Measurements from ENCODE around the gene NOTCH1. TPM values are rescaled to one million over a fixed set of nuclear protein-coding genes. Genes with fewer than 3 reads are reported as not detected.
A peak's percentile ranks its signal among the peaks of the same experiment; 100 is the strongest.

The NOTCH1 gene
- total RNA-seq, 1 experiment from 2014 or later: 95.6 TPM

DNA sequence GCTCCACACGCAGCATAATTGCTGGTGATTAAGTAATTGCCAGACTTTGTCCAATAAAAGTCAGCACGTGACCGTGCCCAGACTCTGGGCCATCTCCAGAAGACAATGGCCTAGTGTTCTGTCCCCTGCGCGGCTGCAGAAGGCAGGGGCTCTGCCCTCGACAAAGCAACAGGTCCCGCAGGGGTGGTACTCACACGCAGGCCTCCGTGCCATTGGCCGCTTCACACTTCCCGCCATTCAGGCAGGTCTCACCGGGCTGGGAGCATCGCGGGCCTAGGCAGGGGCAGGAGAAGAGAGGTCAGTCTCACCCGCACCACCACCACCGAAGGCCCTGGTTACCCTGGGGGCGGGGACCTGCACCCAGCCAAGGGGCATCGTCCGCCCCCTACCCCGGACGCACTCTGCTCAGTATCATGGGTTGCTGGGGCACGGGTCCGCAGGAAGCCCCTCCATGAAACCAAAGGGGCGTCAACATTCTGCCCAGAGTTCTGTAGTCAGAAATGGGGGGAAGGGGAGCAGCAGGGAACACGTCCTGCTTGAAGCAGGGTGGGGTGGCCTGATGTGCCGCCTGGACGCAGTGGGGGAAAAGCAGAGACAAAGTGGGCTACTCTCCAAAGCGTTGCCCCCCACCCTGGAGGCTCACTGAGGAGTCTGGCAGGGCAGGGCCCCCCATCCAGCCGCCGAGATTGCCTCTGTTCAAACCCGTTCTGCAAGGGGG lies 1.9 kb downstream of the NOTCH1 start:
- H3K4me3 Mint-ChIP-seq: peak overlapping the region; percentile 73
- no peak for ATAC-seq
- no peak for DNase-seq (ENCODE audit: low spot score)
- H3K27me3 Mint-ChIP-seq (ENCODE audit: low read depth): no peaks in the 10 kb centered on the region
- H3K4me1 Mint-ChIP-seq: peaks cover 47% of the 10 kb centered on the region
- no peak overlapping the region for H3K27ac Mint-ChIP-seq
- no peaks in the 10 kb centered on the region for H3K9me3 Mint-ChIP-seq
- POLR2A ChIA-PET: no interaction called here
- CTCF ChIA-PET: no interaction called here
- peaks cover 4% of the 10 kb centered on the region; the same call in 1 of the 2 replicates for H3K36me3 Mint-ChIP-seq
- TF ChIP-seq MAX (CRISPR knock-in tag; IDR thresholded peaks at IDR 0.05) (peak; percentile 59; the same call in 1 of the 2 replicates), CREM (CRISPR knock-in tag; IDR thresholded peaks at IDR 0.05) (no peak), PREB (CRISPR knock-in tag; IDR thresholded peaks at IDR 0.05; ENCODE audit: borderline replicate concordance) (no peak), FOXP1 (CRISPR knock-in tag; IDR thresholded peaks at IDR 0.05; ENCODE audit: borderline replicate concordance) (peak; percentile 18; the same call in 1 of the 2 replicates), NFYB (CRISPR knock-in tag; conservative IDR thresholded peaks at IDR 0.05; ENCODE audit: low read depth) (no peak; the same call in 1 of the 2 replicates), HMGXB4 (CRISPR knock-in tag; IDR thresholded peaks at IDR 0.05) (peak; percentile 32; the same call in 1 of the 2 replicates), E2F1 (CRISPR knock-in tag; IDR thresholded peaks at IDR 0.05) (0 out of 2 replicates have a peak, but pooled peaks have one; percentile 56)
- TF ChIP-seq, protein P1, sequence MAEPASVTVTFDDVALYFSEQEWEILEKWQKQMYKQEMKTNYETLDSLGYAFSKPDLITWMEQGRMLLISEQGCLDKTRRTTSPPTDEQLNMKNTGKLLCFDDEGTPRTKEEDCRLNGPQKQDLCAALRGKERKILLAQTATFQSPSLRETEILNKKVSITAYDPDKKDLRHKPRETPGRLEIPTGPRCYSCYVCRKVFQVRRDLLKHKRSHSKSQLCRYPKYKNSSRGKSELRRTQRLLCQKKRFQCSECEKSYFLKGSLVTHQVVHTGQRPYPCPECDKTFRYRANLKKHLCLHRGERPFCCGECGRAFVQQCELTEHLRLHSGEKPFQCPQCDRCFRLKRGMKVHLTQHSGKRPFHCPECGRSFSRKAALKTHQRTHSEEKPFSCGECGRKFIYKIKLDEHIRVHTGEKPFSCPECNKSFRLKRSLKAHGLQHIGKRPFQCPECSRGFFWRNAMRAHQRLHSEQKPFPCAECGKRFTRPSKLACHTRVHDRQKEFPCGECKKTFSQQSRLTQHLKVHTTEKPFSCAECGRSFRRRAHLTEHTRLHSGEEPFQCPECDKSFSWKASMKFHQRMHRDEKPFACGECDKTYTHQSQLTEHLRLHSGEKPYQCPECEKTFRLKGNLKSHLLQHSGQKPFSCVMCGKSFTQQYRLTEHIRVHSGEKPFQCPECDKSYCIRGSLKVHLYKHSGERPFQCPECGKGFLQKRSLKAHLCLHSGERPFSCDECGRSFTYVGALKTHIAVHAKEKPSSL (CRISPR knock-in tag; conservative IDR thresholded peaks at IDR 0.05): no peak
- TF ChIP-seq, protein P2, sequence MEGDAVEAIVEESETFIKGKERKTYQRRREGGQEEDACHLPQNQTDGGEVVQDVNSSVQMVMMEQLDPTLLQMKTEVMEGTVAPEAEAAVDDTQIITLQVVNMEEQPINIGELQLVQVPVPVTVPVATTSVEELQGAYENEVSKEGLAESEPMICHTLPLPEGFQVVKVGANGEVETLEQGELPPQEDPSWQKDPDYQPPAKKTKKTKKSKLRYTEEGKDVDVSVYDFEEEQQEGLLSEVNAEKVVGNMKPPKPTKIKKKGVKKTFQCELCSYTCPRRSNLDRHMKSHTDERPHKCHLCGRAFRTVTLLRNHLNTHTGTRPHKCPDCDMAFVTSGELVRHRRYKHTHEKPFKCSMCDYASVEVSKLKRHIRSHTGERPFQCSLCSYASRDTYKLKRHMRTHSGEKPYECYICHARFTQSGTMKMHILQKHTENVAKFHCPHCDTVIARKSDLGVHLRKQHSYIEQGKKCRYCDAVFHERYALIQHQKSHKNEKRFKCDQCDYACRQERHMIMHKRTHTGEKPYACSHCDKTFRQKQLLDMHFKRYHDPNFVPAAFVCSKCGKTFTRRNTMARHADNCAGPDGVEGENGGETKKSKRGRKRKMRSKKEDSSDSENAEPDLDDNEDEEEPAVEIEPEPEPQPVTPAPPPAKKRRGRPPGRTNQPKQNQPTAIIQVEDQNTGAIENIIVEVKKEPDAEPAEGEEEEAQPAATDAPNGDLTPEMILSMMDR (IDR thresholded peaks at IDR 0.05): no peak

- CTCF ChIA-PET: no interaction called here
- no peak overlapping the region for H3K27ac Mint-ChIP-seq
Measured at GRCh38 chr9:136543280-136543679, 2.6 kb downstream of the NOTCH1 start.

More at GRCh38 chr9:136543280-136543679, 2.6 kb downstream of the NOTCH1 start:
- no peak for ATAC-seq
- Mint-ChIP-seq H3K36me3 (peaks cover 4% of the 10 kb centered on the region; the same call in 1 of the 2 replicates), H3K4me1 (peaks cover 41% of the 10 kb centered on the region), H3K4me3 (peak overlapping the region; percentile 73; the same call in 1 of the 2 replicates), H3K9me3 (no peaks in the 10 kb centered on the region), H3K27me3 (ENCODE audit: low read depth) (no peaks in the 10 kb centered on the region)
- TF ChIP-seq ZNF263 (CRISPR knock-in tag; IDR thresholded peaks at IDR 0.05; ENCODE audit: low read depth): no peak
- TF ChIP-seq E2F5 (CRISPR knock-in tag; IDR thresholded peaks at IDR 0.05): 0 out of 2 replicates have a peak, but pooled peaks have one; percentile 24
- TF ChIP-seq, protein P3, sequence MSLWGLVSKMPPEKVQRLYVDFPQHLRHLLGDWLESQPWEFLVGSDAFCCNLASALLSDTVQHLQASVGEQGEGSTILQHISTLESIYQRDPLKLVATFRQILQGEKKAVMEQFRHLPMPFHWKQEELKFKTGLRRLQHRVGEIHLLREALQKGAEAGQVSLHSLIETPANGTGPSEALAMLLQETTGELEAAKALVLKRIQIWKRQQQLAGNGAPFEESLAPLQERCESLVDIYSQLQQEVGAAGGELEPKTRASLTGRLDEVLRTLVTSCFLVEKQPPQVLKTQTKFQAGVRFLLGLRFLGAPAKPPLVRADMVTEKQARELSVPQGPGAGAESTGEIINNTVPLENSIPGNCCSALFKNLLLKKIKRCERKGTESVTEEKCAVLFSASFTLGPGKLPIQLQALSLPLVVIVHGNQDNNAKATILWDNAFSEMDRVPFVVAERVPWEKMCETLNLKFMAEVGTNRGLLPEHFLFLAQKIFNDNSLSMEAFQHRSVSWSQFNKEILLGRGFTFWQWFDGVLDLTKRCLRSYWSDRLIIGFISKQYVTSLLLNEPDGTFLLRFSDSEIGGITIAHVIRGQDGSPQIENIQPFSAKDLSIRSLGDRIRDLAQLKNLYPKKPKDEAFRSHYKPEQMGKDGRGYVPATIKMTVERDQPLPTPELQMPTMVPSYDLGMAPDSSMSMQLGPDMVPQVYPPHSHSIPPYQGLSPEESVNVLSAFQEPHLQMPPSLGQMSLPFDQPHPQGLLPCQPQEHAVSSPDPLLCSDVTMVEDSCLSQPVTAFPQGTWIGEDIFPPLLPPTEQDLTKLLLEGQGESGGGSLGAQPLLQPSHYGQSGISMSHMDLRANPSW (CRISPR knock-in tag; conservative IDR thresholded peaks at IDR 0.05; ENCODE audit: low read depth): no peak
- POLR2A ChIA-PET: no interaction called here
- DNase-seq (ENCODE audit: low spot score): no peak

All from WTC11 (cell line).